GM23338 (cell line): ENCODE measurements around the gene ZNF217. TPM values are rescaled to one million over a fixed set of nuclear protein-coding genes. Genes with fewer than 3 reads are reported as not detected.
A peak's percentile ranks its signal among the peaks of the same experiment; 100 is the strongest.

Experiments
- ATAC-seq: fragments of 200-7000 bp; cut with Tn5 transposase; 3 replicates; pipeline ENCODE4 v1.9.1; 2020
- DNase-seq: peaks from one replicate; pipeline ENCODE4 v3.0.0-alpha.2; 2015; ENCODE audit warnings: low spot score
- H2AFZ ChIP-seq: fragments of 200-600 bp; sonication (generic); 2 replicates; pipeline ENCODE4 v1.8.0; 2016; ENCODE audit warnings: antibody characterized with exemption, mild to moderate bottlenecking, moderate library complexity
- H3F3A ChIP-seq: fragments of 200-600 bp; sonication (generic); replicated peaks from 2 replicates; pipeline ENCODE4 v1.8.0; 2017; ENCODE audit warnings: antibody characterized with exemption, mixed run types, low read depth
- H3K27ac ChIP-seq: fragments of 200-600 bp; sonication (generic); 2 replicates; pipeline ENCODE4 v1.6.1; 2016; ENCODE audit warnings: low read depth
- H3K27me3 ChIP-seq: fragments of 200-600 bp; sonication (generic); 2 replicates; pipeline ENCODE4 v1.8.0; 2016; ENCODE audit warnings: mild to moderate bottlenecking, mixed run types, moderate library complexity; ENCODE audit not compliant: insufficient read depth
- H3K36me3 ChIP-seq: fragments of 200-600 bp; sonication (generic); 2 replicates; pipeline ENCODE4 v1.8.0; 2016; ENCODE audit warnings: mild to moderate bottlenecking; ENCODE audit not compliant: insufficient read depth
- H3K4me1 ChIP-seq: fragments of 200-600 bp; sonication (generic); 2 replicates; pipeline ENCODE4 v1.8.0; 2016; ENCODE audit warnings: mild to moderate bottlenecking, moderate library complexity; ENCODE audit not compliant: insufficient read depth
- H3K4me2 ChIP-seq: fragments of 200-600 bp; sonication (generic); 2 replicates; pipeline ENCODE4 v1.7.1; 2017; ENCODE audit warnings: mixed run types
- H3K4me3 ChIP-seq: fragments of 200-600 bp; sonication (generic); 2 replicates; pipeline ENCODE4 v1.6.1; 2016; ENCODE audit warnings: mixed run types
- H3K79me2 ChIP-seq: fragments of 200-600 bp; sonication (generic); replicated peaks from 2 replicates; pipeline ENCODE4 v1.8.0; 2017; ENCODE audit warnings: mild to moderate bottlenecking; ENCODE audit not compliant: insufficient read depth
- H3K9me2 ChIP-seq: fragments of 200-600 bp; sonication (generic); 2 replicates; pipeline ENCODE4 v1.8.0; 2017; ENCODE audit not compliant: insufficient read depth
- H4K20me1 ChIP-seq: fragments of 200-600 bp; sonication (generic); replicated peaks from 2 replicates; pipeline ENCODE4 v1.8.0; 2017; ENCODE audit warnings: mild to moderate bottlenecking; ENCODE audit not compliant: insufficient read depth
- H3K27ac Mint-ChIP-seq: 2 replicates; pipeline ENCODE4 v1.8.0; 2020; ENCODE audit warnings: inconsistent platforms, mild to moderate bottlenecking, moderate library complexity, mixed read lengths
- H3K27me3 Mint-ChIP-seq: 3 replicates; pipeline ENCODE4 v1.8.0; 2022; ENCODE audit warnings: low read depth, mild to moderate bottlenecking, moderate library complexity, mixed read lengths, inconsistent platforms; ENCODE audit not compliant: insufficient read depth, poor library complexity
- H3K36me3 Mint-ChIP-seq: 3 replicates; pipeline ENCODE4 v1.8.0; 2021; ENCODE audit warnings: low read depth, mild to moderate bottlenecking, inconsistent platforms, moderate library complexity, mixed read lengths
- H3K4me1 Mint-ChIP-seq: 3 replicates; pipeline ENCODE4 v1.8.0; 2020; ENCODE audit warnings: mild to moderate bottlenecking, inconsistent platforms, mixed read lengths
- H3K4me3 Mint-ChIP-seq: 3 replicates; pipeline ENCODE4 v1.8.0; 2021; ENCODE audit warnings: moderate library complexity, mild to moderate bottlenecking, inconsistent platforms, mixed read lengths
- H3K9me3 Mint-ChIP-seq: 3 replicates; pipeline ENCODE4 v1.8.0; 2020; ENCODE audit warnings: moderate library complexity, mild to moderate bottlenecking, inconsistent platforms, mixed read lengths
- CREB1 ChIP-seq: fragments of 250-450 bp; sonication (Bioruptor Pico); IDR thresholded peaks from 2 replicates; pipeline ENCODE4 v1.5.0; 2020; ENCODE audit warnings: low read depth, mild to moderate bottlenecking, moderate library complexity
- JUNB ChIP-seq: IDR thresholded peaks from one replicate; pipeline ENCODE4 v1.6.1; 2016; ENCODE audit warnings: antibody characterized with exemption; ENCODE audit not compliant: unreplicated experiment
- NANOG ChIP-seq: IDR thresholded peaks from 2 replicates; pipeline ENCODE4 v1.6.1; 2016; ENCODE audit warnings: antibody characterized with exemption, borderline replicate concordance
- POLR2AphosphoS5 ChIP-seq: IDR thresholded peaks from 2 replicates; pipeline ENCODE4 v1.6.1; 2016; ENCODE audit warnings: antibody characterized with exemption, low read depth
- REST ChIP-seq: IDR thresholded peaks from one replicate; pipeline ENCODE4 v1.6.1; 2018; ENCODE audit warnings: antibody characterized with exemption; ENCODE audit not compliant: unreplicated experiment
- STAT1 ChIP-seq: IDR thresholded peaks from one replicate; pipeline ENCODE4 v1.6.1; 2016; ENCODE audit warnings: antibody characterized with exemption; ENCODE audit not compliant: unreplicated experiment
- ZNF114 ChIP-seq: fragments of 250-450 bp; sonication (Bioruptor Pico); IDR thresholded peaks from 2 replicates; pipeline ENCODE4 v1.5.0; 2020; ENCODE audit warnings: mild to moderate bottlenecking, moderate library complexity
- ZNF462 ChIP-seq: fragments of 250-450 bp; sonication (Bioruptor Pico); IDR thresholded peaks from 2 replicates; pipeline ENCODE4 v1.5.0; 2020; ENCODE audit warnings: mild to moderate bottlenecking, moderate library complexity
- polyA plus RNA-seq: library from polyadenylated mRNA; unstranded; fragments of >200 nt; fragmentation: Nextera tagmentation; extraction: Ambion mirVana; gene quantifications from 2 replicates; pipeline ENCODE4 v1.2.1, GENCODE V29; 2016
- total RNA-seq: library from RNA; depleted of rRNA; stranded (reverse); fragments of >200 nt; shearing (Covaris generic); gene quantifications from 2 replicates; pipeline ENCODE4 v1.2.3, GENCODE V29; 2014
- TF ChIP-seq, protein P1 (sequence below): IDR thresholded peaks from 2 replicates; pipeline ENCODE4 v1.6.1; 2016; ENCODE audit warnings: antibody characterized with exemption

The ZNF217 gene
- total and polyA plus RNA-seq, 2 experiments from 2014 or later, result 32.8 to 78.0 TPM

- ATAC-seq (no peak), DNase-seq (no peak)
- no peaks in the 10 kb centered on the region for H3K36me3 Mint-ChIP-seq
- H3K4me3 ChIP-seq, result no peak overlapping the region
- H3K4me2 ChIP-seq, result no peak overlapping the region
- no peaks in the 10 kb centered on the region; the same call in 2 of the 3 replicates for H3K9me3 Mint-ChIP-seq
- no peak overlapping the region for H3K4me3 Mint-ChIP-seq
- H3K4me1 Mint-ChIP-seq, result 0 out of 3 replicates have a peak, but pooled peaks cover 2% of the 10 kb centered on the region
- H3K9me2 ChIP-seq, result no peaks in the 10 kb centered on the region
- no peaks in the 10 kb centered on the region for H4K20me1 ChIP-seq
- no peaks in the 10 kb centered on the region for H3F3A ChIP-seq
- no peaks in the 10 kb centered on the region for H3K27me3 ChIP-seq
- no peak overlapping the region for H3K27ac ChIP-seq
- H3K27me3 Mint-ChIP-seq, result peaks cover 5% of the 10 kb centered on the region
- H3K79me2 ChIP-seq, result no peaks in the 10 kb centered on the region
- H3K27ac Mint-ChIP-seq, result no peak overlapping the region
- peak overlapping the region; percentile 83 for H2AFZ ChIP-seq
- no peaks in the 10 kb centered on the region for H3K4me1 ChIP-seq
- H3K36me3 ChIP-seq, result no peaks in the 10 kb centered on the region
- TF ChIP-seq ZNF114 (CRISPR knock-in tag) (no peak), STAT1 (no peak), JUNB (no peak), REST (no peak), CREB1 (CRISPR knock-in tag) (no peak), NANOG (no peak), POLR2AphosphoS5 (no peak)
These were observed 41.6 kb upstream of the ZNF217 start for GRCh38 chr20:53635221-53635620.

DNA sequence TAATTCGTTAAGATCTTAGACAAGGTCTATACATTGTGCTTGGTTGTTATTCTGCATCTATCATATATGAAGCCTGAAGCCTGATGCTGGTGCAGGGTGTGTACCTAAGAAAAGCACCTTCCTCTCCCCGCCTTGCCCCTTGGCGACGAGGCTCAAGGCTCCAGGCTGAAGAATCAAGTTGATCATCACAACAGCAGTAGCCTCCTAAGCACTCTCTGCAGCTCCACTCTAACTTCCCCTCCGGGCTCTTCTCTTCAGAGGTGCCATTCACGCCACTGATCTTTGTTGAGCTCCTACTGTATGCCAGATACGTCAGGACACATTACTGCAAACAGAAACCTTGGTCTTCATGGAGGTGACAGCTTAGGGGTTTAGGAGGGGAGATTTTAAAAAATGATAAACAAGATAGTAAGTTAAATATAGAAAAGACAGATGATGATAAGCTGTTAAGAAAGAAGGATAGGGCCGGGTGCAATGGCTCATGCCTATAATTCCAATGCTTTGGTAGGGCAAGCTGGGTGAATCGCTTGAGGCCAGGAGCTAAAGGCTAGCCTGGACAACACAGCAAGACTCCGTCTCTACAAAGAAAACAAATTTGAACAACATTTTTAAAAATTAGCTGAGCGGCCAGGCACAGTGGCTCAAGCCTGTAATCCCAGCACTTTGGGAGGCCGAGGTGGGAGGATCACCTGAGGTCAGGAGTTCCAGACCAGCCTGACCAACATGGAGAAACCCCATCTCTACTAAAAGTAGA lies 38.4 kb upstream of the ZNF217 start:
- Histone ChIP-seq H3K9me2 (no peaks in the 10 kb centered on the region), H3K4me2 (no peak overlapping the region), H3K4me3 (no peak overlapping the region), H3K27ac (no peak overlapping the region), H3K79me2 (no peaks in the 10 kb centered on the region), H3K36me3 (no peaks in the 10 kb centered on the region), H4K20me1 (no peaks in the 10 kb centered on the region), H3K4me1 (no peaks in the 10 kb centered on the region), H2AFZ (0 out of 2 replicates have a peak overlapping the region, but pooled peaks have one; percentile 18), H3F3A (no peaks in the 10 kb centered on the region), H3K27me3 (no peaks in the 10 kb centered on the region)
- Mint-ChIP-seq H3K27ac (no peak overlapping the region), H3K4me1 (0 out of 3 replicates have a peak, but pooled peaks cover 2% of the 10 kb centered on the region), H3K36me3 (no peaks in the 10 kb centered on the region), H3K27me3 (peaks cover 9% of the 10 kb centered on the region), H3K9me3 (no peaks in the 10 kb centered on the region; the same call in 2 of the 3 replicates), H3K4me3 (no peak overlapping the region)
- ATAC-seq, result no peak
- DNase-seq, result no peak
- TF ChIP-seq POLR2AphosphoS5, result no peak
- TF ChIP-seq NANOG, result no peak
- TF ChIP-seq, protein P1, sequence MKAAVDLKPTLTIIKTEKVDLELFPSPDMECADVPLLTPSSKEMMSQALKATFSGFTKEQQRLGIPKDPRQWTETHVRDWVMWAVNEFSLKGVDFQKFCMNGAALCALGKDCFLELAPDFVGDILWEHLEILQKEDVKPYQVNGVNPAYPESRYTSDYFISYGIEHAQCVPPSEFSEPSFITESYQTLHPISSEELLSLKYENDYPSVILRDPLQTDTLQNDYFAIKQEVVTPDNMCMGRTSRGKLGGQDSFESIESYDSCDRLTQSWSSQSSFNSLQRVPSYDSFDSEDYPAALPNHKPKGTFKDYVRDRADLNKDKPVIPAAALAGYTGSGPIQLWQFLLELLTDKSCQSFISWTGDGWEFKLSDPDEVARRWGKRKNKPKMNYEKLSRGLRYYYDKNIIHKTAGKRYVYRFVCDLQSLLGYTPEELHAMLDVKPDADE, result no peak
- no peak for TF ChIP-seq JUNB
- TF ChIP-seq CREB1 (CRISPR knock-in tag), result no peak
- TF ChIP-seq ZNF462 (CRISPR knock-in tag), result no peak
